K562 (cell line): ENCODE data around the gene ITGB3BP. TPM values are rescaled to one million over a fixed set of nuclear protein-coding genes. Genes with fewer than 3 reads are reported as not detected.

Experiments used
- ATAC-seq: fragments of 200-7000 bp; cut with Tn5 transposase; 3 replicates; pipeline ENCODE4 v1.9.1; 2020; ENCODE audit warnings: moderate library complexity
- BruUV-seq: library from RNA; stranded (reverse); fragments of 400-500 nt; replicated peaks from 2 replicates; lab custom pipeline; 2021; lab: Mats Ljungman, UMichigan
- CTCF ChIA-PET: fragments of 300-600 bp; formaldehyde crosslinking; extraction: SDS; loops from one replicate; lab custom pipeline; 2021; ENCODE audit warnings: low intra/inter-chr PET ratio; lab: Yijun Ruan, JAX
- POLR2A ChIA-PET: fragments of 300-600, 350-650 bp; sonication (Branson Sonifier 250); formaldehyde crosslinking; extraction: SDS; loops from one replicate; lab custom pipeline; 2021; ENCODE audit warnings: antibody characterized with exemption, inconsistent platforms; lab: Yijun Ruan, JAX
- DNase-seq, 4 experiments: peaks; one replicate each; pipeline versions ENCODE4 v3.0.0 to v3.0.0-alpha.2; 2011 to 2018; ENCODE audit warnings: low spot score in 3 of 4, mixed read lengths in 3 of 4; ENCODE audit errors: extremely low read depth in 1 of 4
- FAIRE-seq: peaks from 2 replicates; lab custom pipeline; 2011; peaks lifted over from hg19 to GRCh38; lab: Jason Lieb, UNC
- H2AFZ ChIP-seq: 2 replicates; pipeline ENCODE4 v1.6.0; 2011; ENCODE audit warnings: low read depth, low read length, control low read depth, inconsistent platforms
- H3K27ac ChIP-seq: fragments of 200-600 bp; 3 replicates; pipeline ENCODE4 v1.8.0; 2011; ENCODE audit warnings: low read depth, mild to moderate bottlenecking, control low read depth, inconsistent platforms, low read length, moderate library complexity, mixed read lengths; ENCODE audit errors: extremely low read depth
- H3K27me3 ChIP-seq, 2 experiments: fragments of 300-600 bp in 1 of 2; 2 replicates in 1 of 2; 3 replicates in 1 of 2; pipeline versions ENCODE4 v1.6.0 to v1.8.0; 2011; ENCODE audit warnings: inconsistent platforms in 2 of 2, low read length in 2 of 2, mild to moderate bottlenecking in 1 of 2, mixed read lengths in 1 of 2, moderate library complexity in 1 of 2; ENCODE audit not compliant: control insufficient read depth in 2 of 2, insufficient read depth in 2 of 2
- H3K36me3 ChIP-seq: fragments of 300-600 bp; 3 replicates; pipeline ENCODE4 v1.8.0; 2011; ENCODE audit warnings: mild to moderate bottlenecking, low read length, inconsistent platforms; ENCODE audit not compliant: control insufficient read depth, insufficient read depth
- H3K4me1 ChIP-seq, 2 experiments: fragments of 200-600 bp in 1 of 2; replicated peaks in 1 of 2; 2 replicates in 1 of 2; 3 replicates in 1 of 2; pipeline versions ENCODE4 v1.5.1 to v1.8.0; 2011; ENCODE audit warnings: inconsistent platforms in 2 of 2, low read length in 2 of 2, mild to moderate bottlenecking in 1 of 2, mixed read lengths in 1 of 2, moderate library complexity in 1 of 2; ENCODE audit not compliant: control insufficient read depth in 2 of 2, insufficient read depth in 2 of 2
- H3K4me2 ChIP-seq: 2 replicates; pipeline ENCODE4 v1.6.1; 2011; ENCODE audit warnings: low read length, control low read depth, inconsistent platforms, mixed read lengths; ENCODE audit not compliant: insufficient read depth
- H3K4me3 ChIP-seq: fragments of 200-600 bp; sonication (generic), shearing (Covaris generic); 2 replicates; pipeline ENCODE4 v1.5.1; 2016; ENCODE audit warnings: control low read depth, inconsistent platforms
- H3K79me2 ChIP-seq: fragments of 200-600 bp; 3 replicates; pipeline ENCODE4 v1.8.0; 2011; ENCODE audit warnings: low read length, inconsistent platforms; ENCODE audit not compliant: control insufficient read depth, insufficient read depth
- H3K9ac ChIP-seq, 2 experiments: 2 replicates each; pipeline versions ENCODE4 v1.6.0 to v1.6.1; 2011; ENCODE audit warnings: low read depth in 2 of 2, low read length in 2 of 2, control low read depth in 1 of 2, inconsistent platforms in 1 of 2, mild to moderate bottlenecking in 1 of 2, mixed read lengths in 1 of 2; ENCODE audit not compliant: insufficient read depth in 1 of 2
- H3K9me1 ChIP-seq: one replicate; pipeline ENCODE4 v1.6.0; 2011; ENCODE audit warnings: inconsistent platforms, mild to moderate bottlenecking, low read length, moderate library complexity; ENCODE audit not compliant: control insufficient read depth, insufficient read depth
- H3K9me3 ChIP-seq: replicated peaks from 2 replicates; pipeline ENCODE4 v1.5.1; 2011; ENCODE audit warnings: low read depth, low read length, inconsistent platforms; ENCODE audit not compliant: control insufficient read depth, insufficient read depth
- H4K20me1 ChIP-seq: replicated peaks from 2 replicates; pipeline ENCODE4 v1.6.1; 2011; ENCODE audit warnings: low read length, inconsistent platforms, mixed read lengths; ENCODE audit not compliant: control insufficient read depth, insufficient read depth
- CBFA2T2 ChIP-seq: fragments of 450-650 bp; conservative IDR thresholded peaks from 2 replicates; pipeline ENCODE4 v1.6.1; 2017; ENCODE audit warnings: mild to moderate bottlenecking
- MYBL2 ChIP-seq, 2 experiments: fragments of 450-650 bp in 1 of 2; sonication (generic) in 1 of 2; formaldehyde crosslinking in 1 of 2; IDR thresholded peaks; 2 replicates each; pipeline versions ENCODE4 v1.6.1 to v1.8.1; 2017 to 2022; ENCODE audit warnings: borderline replicate concordance in 1 of 2, inconsistent platforms in 1 of 2, low read depth in 1 of 2, mild to moderate bottlenecking in 1 of 2, missing genetic modification reagents in 1 of 2, moderate library complexity in 1 of 2
- SNIP1 ChIP-seq: fragments of 450-650 bp; IDR thresholded peaks from 2 replicates; pipeline ENCODE4 v1.7.1; 2017; ENCODE audit warnings: low read depth, mild to moderate bottlenecking
- SRSF3 ChIP-seq: fragments of 200-400 bp; formaldehyde crosslinking; IDR thresholded peaks from 2 replicates; pipeline ENCODE4 v1.6.1; 2016; ENCODE audit warnings: mild to moderate bottlenecking, low read length, moderate library complexity; ENCODE audit not compliant: insufficient read depth
- ZBTB1 ChIP-seq: sonication (generic); formaldehyde crosslinking; IDR thresholded peaks from 2 replicates; pipeline ENCODE4 v1.8.1; 2023; ENCODE audit warnings: missing genetic modification reagents, low read depth, mild to moderate bottlenecking, borderline replicate concordance
- ZC3H8 ChIP-seq: fragments of 450-650 bp; IDR thresholded peaks from 2 replicates; pipeline ENCODE4 v1.6.1; 2017
- ZNF12 ChIP-seq: sonication (generic); formaldehyde crosslinking; IDR thresholded peaks from 2 replicates; pipeline ENCODE4 v1.4.0; 2020; ENCODE audit warnings: mild to moderate bottlenecking, missing genetic modification reagents
- ZNF217 ChIP-seq: sonication (generic); formaldehyde crosslinking; IDR thresholded peaks from 2 replicates; pipeline ENCODE4 v1.8.0; 2022; ENCODE audit warnings: mild to moderate bottlenecking, missing genetic modification reagents
- in situ Hi-C: fragments of 300-500 bp; cut with MboI; formaldehyde crosslinking; loops from 4 replicates; pipeline ENCODE4 v1.15.0; 2018; ENCODE audit warnings: inconsistent platforms, mixed read lengths
- intact Hi-C: fragments of 100-400 bp; cut with micrococcal nuclease; formaldehyde crosslinking; loops from 2 replicates; pipeline ENCODE4 v1.14.2; 2022
- polyA plus RNA-seq, 8 experiments: library from polyadenylated mRNA; depleted of rRNA in 4 of 8; stranded (reverse) in 5 of 8; unstranded in 3 of 8; fragments of >200 nt; fragmentation: Nextera tagmentation in 2 of 8; fragmentation: Illumina TruSeq in 1 of 8; extraction: Ambion mirVana in 2 of 8; extraction: Trizol in 1 of 8; gene quantifications; 2 replicates each; pipeline versions ENCODE4 v1.2.1 to v1.2.3, GENCODE V29; 2011 to 2014; ENCODE audit warnings: inconsistent platforms in 1 of 8, missing spikeins in 1 of 8
- total RNA-seq, 7 experiments: library from RNA; depleted of rRNA in 6 of 7; stranded (reverse); fragments of >200 nt in 6 of 7; fragmentation: Illumina TruSeq in 2 of 7; extraction: Trizol in 2 of 7; gene quantifications; 2 replicates each; pipeline versions ENCODE4 v1.2.1 to v1.2.3, GENCODE V29; 2011 to 2021; ENCODE audit warnings: low replicate concordance in 1 of 7
- TF ChIP-seq, protein P1 (sequence below): sonication (generic); formaldehyde crosslinking; IDR thresholded peaks from 2 replicates; pipeline ENCODE4 v1.8.1; 2023; ENCODE audit warnings: mild to moderate bottlenecking, missing genetic modification reagents

ITGB3BP gene
- total and polyA plus RNA-seq, 9 of the 15 experiments (the other 6 are each of a cell fraction or from before 2014, with no cell fraction given), result 62.8 to 151 (median 110) TPM

DNA sequence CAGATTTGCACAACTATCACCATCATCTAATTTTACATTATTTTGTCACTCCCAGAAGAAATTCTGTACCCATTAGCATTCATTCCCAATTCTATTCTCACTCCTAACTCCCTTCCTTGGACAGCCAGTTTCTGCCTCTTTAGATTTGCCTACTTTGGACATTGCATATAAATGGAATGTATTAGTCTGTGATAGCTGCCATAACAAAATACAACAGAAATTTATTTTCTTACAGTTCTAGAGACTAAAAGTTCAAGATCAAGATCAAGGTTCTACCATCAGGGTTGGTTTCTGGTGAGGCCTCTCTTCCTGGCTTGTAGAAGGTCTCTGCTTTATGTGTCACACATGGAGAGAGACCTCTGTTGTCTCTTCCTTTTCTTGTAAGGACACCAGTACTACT is 93.7 kb downstream of the ITGB3BP start:
- H3K36me3 ChIP-seq, result peaks cover 14% of the 10 kb centered on the region; the same call in 2 of the 3 replicates
- DNase-seq, result no peak
- intact Hi-C loops, result no loop called here
- POLR2A ChIA-PET, result no interaction called here
- no peak for ATAC-seq
- BruUV-seq, result no TSS peak
- no peaks in the 10 kb centered on the region for H4K20me1 ChIP-seq
- in situ Hi-C loops, result no loop called here
- FAIRE-seq, result no peak
- no peak overlapping the region for H2AFZ ChIP-seq
- no peak overlapping the region for H3K4me2 ChIP-seq
- no peak overlapping the region for H3K27ac ChIP-seq
- H3K9me3 ChIP-seq, result peaks cover 1% of the 10 kb centered on the region; the same call in 1 of the 2 replicates
- CTCF ChIA-PET, result no interaction called here
- H3K4me1 ChIP-seq, result no peaks in the 10 kb centered on the region
- no peaks in the 10 kb centered on the region for H3K27me3 ChIP-seq
- no peak overlapping the region for H3K9ac ChIP-seq
- H3K79me2 ChIP-seq, result no peaks in the 10 kb centered on the region
- TF ChIP-seq SRSF3, result no peak
- TF ChIP-seq ZNF12 (CRISPR knock-in tag), result peak; percentile 88; the same call in 1 of the 2 replicates
- H3K4me3 ChIP-seq, result no peak overlapping the region
- H3K9me1 ChIP-seq, result no peaks in the 10 kb centered on the region

DNA sequence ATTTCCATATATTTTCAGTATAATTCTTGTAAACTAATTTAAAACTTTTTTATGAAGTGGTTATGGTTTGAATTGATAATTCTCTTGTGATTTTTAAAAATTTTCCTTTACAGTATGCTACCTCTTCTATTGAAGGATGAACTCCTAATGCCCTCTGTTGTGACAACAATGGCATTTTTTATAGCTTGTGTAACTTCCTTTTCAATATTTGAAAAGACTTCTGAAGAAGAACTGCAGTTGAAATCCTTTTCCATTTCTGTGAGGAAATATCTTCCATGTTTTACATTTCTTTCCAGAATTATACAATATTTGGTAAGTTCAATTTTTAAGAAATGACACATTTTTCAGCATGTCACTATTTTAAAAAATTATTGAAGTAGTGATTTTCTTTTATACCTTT is 94.2 kb downstream of the ITGB3BP start:
- H3K36me3 ChIP-seq, result peaks cover 14% of the 10 kb centered on the region; the same call in 2 of the 3 replicates
- peaks cover 1% of the 10 kb centered on the region; the same call in 1 of the 2 replicates for H3K9me3 ChIP-seq
- FAIRE-seq (no peak), ATAC-seq (no peak), DNase-seq (no peak)
- H3K4me3 ChIP-seq, result no peak overlapping the region
- H2AFZ ChIP-seq, result no peak overlapping the region
- H3K4me2 ChIP-seq, result no peak overlapping the region
- H4K20me1 ChIP-seq, result no peaks in the 10 kb centered on the region
- no TSS peak for BruUV-seq
- H3K79me2 ChIP-seq, result no peaks in the 10 kb centered on the region
- H3K9me1 ChIP-seq, result no peaks in the 10 kb centered on the region
- in situ Hi-C loops, result no loop called here
- CTCF ChIA-PET, result no interaction called here
- H3K27ac ChIP-seq, result no peak overlapping the region
- TF ChIP-seq ZBTB1, result no peak
- no peak for TF ChIP-seq MYBL2 (IDR thresholded peaks at IDR 0.05; ENCODE audit: low read depth)
- no peak for TF ChIP-seq MYBL2 (CRISPR knock-in tag; IDR thresholded peaks at IDR 0.05; ENCODE audit: borderline replicate concordance)
- no peak for TF ChIP-seq ZNF217 (CRISPR knock-in tag)
- no peak for TF ChIP-seq ZC3H8
- TF ChIP-seq, protein P1, sequence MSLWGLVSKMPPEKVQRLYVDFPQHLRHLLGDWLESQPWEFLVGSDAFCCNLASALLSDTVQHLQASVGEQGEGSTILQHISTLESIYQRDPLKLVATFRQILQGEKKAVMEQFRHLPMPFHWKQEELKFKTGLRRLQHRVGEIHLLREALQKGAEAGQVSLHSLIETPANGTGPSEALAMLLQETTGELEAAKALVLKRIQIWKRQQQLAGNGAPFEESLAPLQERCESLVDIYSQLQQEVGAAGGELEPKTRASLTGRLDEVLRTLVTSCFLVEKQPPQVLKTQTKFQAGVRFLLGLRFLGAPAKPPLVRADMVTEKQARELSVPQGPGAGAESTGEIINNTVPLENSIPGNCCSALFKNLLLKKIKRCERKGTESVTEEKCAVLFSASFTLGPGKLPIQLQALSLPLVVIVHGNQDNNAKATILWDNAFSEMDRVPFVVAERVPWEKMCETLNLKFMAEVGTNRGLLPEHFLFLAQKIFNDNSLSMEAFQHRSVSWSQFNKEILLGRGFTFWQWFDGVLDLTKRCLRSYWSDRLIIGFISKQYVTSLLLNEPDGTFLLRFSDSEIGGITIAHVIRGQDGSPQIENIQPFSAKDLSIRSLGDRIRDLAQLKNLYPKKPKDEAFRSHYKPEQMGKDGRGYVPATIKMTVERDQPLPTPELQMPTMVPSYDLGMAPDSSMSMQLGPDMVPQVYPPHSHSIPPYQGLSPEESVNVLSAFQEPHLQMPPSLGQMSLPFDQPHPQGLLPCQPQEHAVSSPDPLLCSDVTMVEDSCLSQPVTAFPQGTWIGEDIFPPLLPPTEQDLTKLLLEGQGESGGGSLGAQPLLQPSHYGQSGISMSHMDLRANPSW (CRISPR knock-in tag), result no peak
- TF ChIP-seq CBFA2T2, result no peak
- TF ChIP-seq SNIP1, result no peak
- TF ChIP-seq, all 486 proteins: peak for 0
- Histone ChIP-seq H3K9ac (no peak overlapping the region), H3K4me1 (no peaks in the 10 kb centered on the region), H3K27me3 (no peaks in the 10 kb centered on the region)
- POLR2A ChIA-PET, result interaction anchor here (0.7 kb wide), 1 partner anchor 9 kb away, joined by 5 read pairs; no protein-coding TSS in a partner anchor
- intact Hi-C loops, result no loop called here
